T-helper 1 cell treated with Interleukin-12 subunit alpha and Interleukin-12 subunit beta and Interleukin-4 antibody, amounts not matched to agents 30 μg/mL and 1 μg/mL, for 36 hours (primary cell): Measurements from ENCODE around the gene PTPRN2.
"Not testable (repeated sequence)": the region's sequence is repeated elsewhere in the genome, so short reads cannot be mapped to it uniquely, and the experiment has no call there.

Source experiments
- H3K27ac Mint-ChIP-seq: one replicate; pipeline ENCODE4 v1.8.0; 2021; ENCODE audit warnings: mild to moderate bottlenecking, mixed read lengths
- H3K27me3 Mint-ChIP-seq: one replicate; pipeline ENCODE4 v1.8.0; 2021; ENCODE audit warnings: low read depth, mixed read lengths
- H3K36me3 Mint-ChIP-seq: one replicate; pipeline ENCODE4 v1.8.0; 2021; ENCODE audit warnings: low read depth, mixed read lengths
- H3K4me1 Mint-ChIP-seq: one replicate; pipeline ENCODE4 v1.8.0; 2021; ENCODE audit warnings: low read depth, mixed read lengths
- H3K4me3 Mint-ChIP-seq: one replicate; pipeline ENCODE4 v1.8.0; 2021; ENCODE audit warnings: mild to moderate bottlenecking, moderate library complexity, mixed read lengths
- H3K9me3 Mint-ChIP-seq: one replicate; pipeline ENCODE4 v1.8.0; 2021; ENCODE audit warnings: mixed read lengths

PTPRN2 gene

GRCh38 chr7:158518980-158519632 lies 68.5 kb downstream of the PTPRN2 start:
- H3K36me3 Mint-ChIP-seq = no peaks in the 10 kb centered on the region
- no peak overlapping the region for H3K27ac Mint-ChIP-seq
- H3K4me1 Mint-ChIP-seq = no peaks in the 10 kb centered on the region
- no peak overlapping the region for H3K4me3 Mint-ChIP-seq
- peaks cover 11% of the 10 kb centered on the region for H3K9me3 Mint-ChIP-seq
- H3K27me3 Mint-ChIP-seq = no peaks in the 10 kb centered on the region

DNA sequence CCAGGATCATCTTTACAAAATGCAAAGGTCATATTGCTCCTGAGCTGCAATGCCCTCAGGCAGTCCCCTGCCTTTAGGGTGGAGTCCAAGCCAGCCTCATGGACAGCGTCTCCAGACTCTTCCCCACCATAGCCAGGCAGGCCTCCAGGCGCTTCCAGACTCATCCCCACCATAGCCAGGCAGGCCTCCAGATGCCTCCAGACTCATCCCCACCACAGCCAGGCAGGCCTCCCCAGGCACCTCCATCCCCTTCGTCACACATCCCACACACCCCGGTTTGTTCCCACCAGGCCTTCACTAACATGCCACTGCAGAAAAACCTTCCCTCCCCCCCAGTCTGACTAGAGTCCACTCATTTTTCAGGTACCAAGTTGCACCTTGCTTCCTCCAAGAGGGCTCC lies 70.1 kb downstream of the PTPRN2 start:
- Mint-ChIP-seq H3K36me3 (no peaks in the 10 kb centered on the region), H3K9me3 (peaks cover 8% of the 10 kb centered on the region), H3K4me1 (no peaks in the 10 kb centered on the region), H3K4me3 (no peak overlapping the region), H3K27ac (no peak overlapping the region), H3K27me3 (no peaks in the 10 kb centered on the region)

DNA sequence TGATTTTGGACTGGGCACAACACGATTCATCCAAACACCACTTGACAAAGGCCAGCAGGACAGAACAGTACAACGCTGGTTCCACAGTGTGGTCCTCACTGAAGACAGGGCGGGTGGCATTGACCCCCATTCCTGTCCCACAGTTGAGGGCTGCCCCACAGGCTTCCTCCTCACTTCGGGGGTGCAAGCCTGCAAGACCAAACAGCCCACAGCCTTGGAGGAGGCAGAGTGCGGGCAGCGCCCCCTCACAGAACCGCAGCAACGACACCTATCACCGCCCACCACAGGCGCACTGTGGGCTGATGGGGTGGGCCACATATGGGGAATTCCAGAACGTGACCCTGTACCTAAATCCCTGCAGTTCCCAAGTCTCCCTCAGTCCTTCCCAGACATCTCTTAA lies 70.6 kb downstream of the PTPRN2 start:
- no peak overlapping the region for H3K4me3 Mint-ChIP-seq
- peaks cover 9% of the 10 kb centered on the region for H3K9me3 Mint-ChIP-seq
- H3K27ac Mint-ChIP-seq = no peak overlapping the region
- no peaks in the 10 kb centered on the region for H3K4me1 Mint-ChIP-seq
- no peaks in the 10 kb centered on the region for H3K27me3 Mint-ChIP-seq
- H3K36me3 Mint-ChIP-seq = no peaks in the 10 kb centered on the region

GRCh38 chr7:158516524-158516923 lies 71.1 kb downstream of the PTPRN2 start:
- Mint-ChIP-seq H3K9me3 (peaks cover 14% of the 10 kb centered on the region), H3K36me3 (no peaks in the 10 kb centered on the region), H3K27me3 (no peaks in the 10 kb centered on the region), H3K4me1 (no peaks in the 10 kb centered on the region), H3K27ac (no peak overlapping the region), H3K4me3 (no peak overlapping the region)

DNA sequence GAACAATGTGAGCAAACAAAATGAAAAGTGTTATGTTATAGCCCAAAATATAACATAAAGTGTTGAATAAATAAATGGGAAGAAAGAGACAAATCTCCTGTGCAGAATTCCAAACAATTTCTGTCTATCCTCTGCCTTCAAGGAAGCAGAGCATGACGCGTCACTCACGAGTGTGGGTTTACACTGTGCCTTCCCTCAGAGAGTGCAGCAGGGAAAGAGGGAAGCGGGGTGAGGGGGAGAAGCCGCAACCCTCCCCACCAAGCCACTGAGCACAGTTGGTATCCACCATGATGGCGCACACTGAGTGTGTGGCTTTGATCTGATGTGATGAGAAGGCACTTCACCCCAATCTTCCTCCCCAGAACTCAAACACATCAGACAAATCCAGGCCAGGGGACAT lies 74.8 kb downstream of the PTPRN2 start:
- Mint-ChIP-seq H3K4me3 (no peak overlapping the region), H3K9me3 (peaks cover 24% of the 10 kb centered on the region), H3K36me3 (no peaks in the 10 kb centered on the region), H3K27me3 (no peaks in the 10 kb centered on the region), H3K4me1 (no peaks in the 10 kb centered on the region), H3K27ac (no peak overlapping the region)

GRCh38 chr7:158512042-158512441 lies 75.6 kb downstream of the PTPRN2 start:
- no peak overlapping the region for H3K27ac Mint-ChIP-seq
- no peaks in the 10 kb centered on the region for H3K36me3 Mint-ChIP-seq
- H3K9me3 Mint-ChIP-seq = peaks cover 28% of the 10 kb centered on the region
- H3K4me3 Mint-ChIP-seq = no peak overlapping the region
- no peaks in the 10 kb centered on the region for H3K4me1 Mint-ChIP-seq
- H3K27me3 Mint-ChIP-seq = no peaks in the 10 kb centered on the region

GRCh38 chr7:158508802-158509385 lies 78.7 kb downstream of the PTPRN2 start:
- Mint-ChIP-seq H3K4me3 (no peak overlapping the region), H3K27me3 (no peaks in the 10 kb centered on the region), H3K27ac (no peak overlapping the region), H3K36me3 (no peaks in the 10 kb centered on the region), H3K9me3 (peaks cover 31% of the 10 kb centered on the region), H3K4me1 (no peaks in the 10 kb centered on the region)

- not testable (repeated sequence) for H3K27ac Mint-ChIP-seq, H3K4me3 Mint-ChIP-seq, H3K27me3 Mint-ChIP-seq, H3K4me1 Mint-ChIP-seq, H3K36me3 Mint-ChIP-seq
- peaks cover 31% of the 10 kb centered on the region for H3K9me3 Mint-ChIP-seq
These were observed 79.3 kb downstream of the PTPRN2 start for GRCh38 chr7:158508321-158508720.

DNA sequence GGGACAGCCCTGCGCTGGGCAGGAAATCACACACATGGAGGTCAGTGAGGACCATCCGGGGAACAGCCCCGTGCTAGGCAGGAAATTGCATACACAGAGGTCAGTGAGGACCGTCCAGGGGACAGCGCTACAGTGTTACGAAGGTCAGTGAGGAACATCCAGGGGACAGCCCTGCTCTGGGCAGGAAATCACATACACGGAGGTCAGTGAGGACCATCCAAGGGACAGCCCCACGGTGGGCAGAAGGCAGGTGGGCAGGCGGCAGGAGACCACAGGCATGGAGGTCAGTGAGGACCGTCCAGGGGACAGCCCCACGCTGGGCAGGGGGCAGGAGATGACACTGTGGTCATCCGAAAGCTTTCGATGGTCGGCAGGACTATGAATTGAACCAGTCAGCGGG lies 79.7 kb downstream of the PTPRN2 start:
- Mint-ChIP-seq H3K36me3 (no peaks in the 10 kb centered on the region), H3K9me3 (peaks cover 31% of the 10 kb centered on the region), H3K27ac (no peak overlapping the region), H3K4me3 (no peak overlapping the region), H3K27me3 (no peaks in the 10 kb centered on the region), H3K4me1 (no peaks in the 10 kb centered on the region)

DNA sequence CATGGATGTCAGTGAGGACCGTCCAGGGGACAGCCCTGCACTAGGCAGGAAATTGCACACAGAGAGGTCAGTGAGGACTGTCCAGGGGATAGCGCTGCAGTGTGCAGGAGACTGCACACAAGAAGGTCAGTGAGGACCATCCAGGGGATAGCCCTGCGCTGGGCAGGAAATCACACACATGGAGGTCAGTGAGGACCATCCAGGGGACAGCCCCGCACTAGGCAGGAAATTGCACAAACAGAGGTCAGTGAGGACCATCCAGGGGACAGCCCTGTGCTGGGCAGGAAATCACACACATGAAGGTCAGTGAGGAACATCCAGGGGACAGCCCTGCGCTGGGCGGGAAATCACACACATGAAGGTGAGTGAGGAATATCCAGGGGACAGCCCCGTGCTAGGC lies 80.4 kb downstream of the PTPRN2 start:
- not testable (repeated sequence) for H3K4me1 Mint-ChIP-seq, H3K4me3 Mint-ChIP-seq, H3K36me3 Mint-ChIP-seq, H3K27ac Mint-ChIP-seq, H3K27me3 Mint-ChIP-seq
- peaks cover 27% of the 10 kb centered on the region for H3K9me3 Mint-ChIP-seq

DNA sequence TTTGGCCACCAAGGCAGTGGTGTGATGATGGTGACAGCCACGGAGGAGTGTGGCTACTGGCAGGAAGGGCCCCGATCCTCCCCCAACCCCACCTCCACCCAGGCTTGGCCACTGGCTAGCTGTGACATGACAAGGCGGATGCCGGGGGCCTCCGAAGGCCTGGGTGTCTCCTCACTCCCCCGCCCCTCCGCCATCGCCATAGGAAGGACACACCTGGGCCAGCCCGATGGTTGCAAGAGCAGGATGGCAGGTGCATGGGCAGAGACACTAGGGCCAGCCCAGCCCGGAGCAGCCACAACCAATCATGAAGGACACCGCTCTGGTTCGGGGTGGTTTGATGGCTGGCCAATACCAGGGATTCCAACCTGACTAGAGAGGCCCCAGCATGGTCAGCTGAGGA lies 81.0 kb downstream of the PTPRN2 start:
- Mint-ChIP-seq H3K27me3 (no peaks in the 10 kb centered on the region), H3K4me1 (no peaks in the 10 kb centered on the region), H3K27ac (no peak overlapping the region), H3K4me3 (no peak overlapping the region), H3K9me3 (peaks cover 21% of the 10 kb centered on the region), H3K36me3 (no peaks in the 10 kb centered on the region)

- H3K4me1 Mint-ChIP-seq = no peaks in the 10 kb centered on the region
- H3K27me3 Mint-ChIP-seq = no peaks in the 10 kb centered on the region
- no peak overlapping the region for H3K4me3 Mint-ChIP-seq
- H3K36me3 Mint-ChIP-seq = no peaks in the 10 kb centered on the region
- no peak overlapping the region for H3K27ac Mint-ChIP-seq
- H3K9me3 Mint-ChIP-seq = peaks cover 15% of the 10 kb centered on the region
These were observed 81.9 kb downstream of the PTPRN2 start for GRCh38 chr7:158505683-158506082.

DNA sequence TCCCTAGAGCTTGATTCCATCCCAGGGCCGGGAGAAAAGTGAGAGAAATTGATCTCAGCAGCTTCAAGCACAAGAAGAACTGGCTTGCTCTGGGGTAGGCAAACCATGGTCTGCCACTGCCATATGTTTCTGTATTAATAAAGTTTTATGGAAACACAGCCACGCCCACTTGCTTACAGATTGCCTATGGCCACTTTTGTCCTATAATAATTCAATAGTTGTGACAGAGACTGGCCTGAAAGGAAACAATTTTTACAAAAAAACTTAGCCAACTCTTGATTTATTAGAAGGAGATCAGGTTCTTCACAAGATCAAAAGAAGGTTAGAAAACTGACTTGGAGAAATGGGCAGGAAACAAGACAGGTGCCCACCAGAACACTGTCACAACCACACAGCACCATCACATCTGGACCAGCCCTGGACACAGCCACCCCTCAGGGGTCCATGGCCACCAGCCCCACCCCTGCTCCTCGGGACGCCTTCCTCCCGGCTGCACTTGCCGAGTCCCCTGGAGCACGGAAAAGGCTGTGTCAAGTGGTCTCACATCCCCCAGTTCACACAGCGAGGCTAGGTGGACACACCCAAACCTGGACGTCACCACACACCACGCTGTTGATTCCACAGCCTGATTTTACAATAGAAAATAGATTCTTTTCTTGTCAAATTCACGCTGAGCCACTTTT lies 85.4 kb downstream of the PTPRN2 start:
- no peaks in the 10 kb centered on the region for H3K4me1 Mint-ChIP-seq
- no peaks in the 10 kb centered on the region for H3K27me3 Mint-ChIP-seq
- H3K36me3 Mint-ChIP-seq = no peaks in the 10 kb centered on the region
- peaks cover 8% of the 10 kb centered on the region for H3K9me3 Mint-ChIP-seq
- no peak overlapping the region for H3K27ac Mint-ChIP-seq
- H3K4me3 Mint-ChIP-seq = no peak overlapping the region

DNA sequence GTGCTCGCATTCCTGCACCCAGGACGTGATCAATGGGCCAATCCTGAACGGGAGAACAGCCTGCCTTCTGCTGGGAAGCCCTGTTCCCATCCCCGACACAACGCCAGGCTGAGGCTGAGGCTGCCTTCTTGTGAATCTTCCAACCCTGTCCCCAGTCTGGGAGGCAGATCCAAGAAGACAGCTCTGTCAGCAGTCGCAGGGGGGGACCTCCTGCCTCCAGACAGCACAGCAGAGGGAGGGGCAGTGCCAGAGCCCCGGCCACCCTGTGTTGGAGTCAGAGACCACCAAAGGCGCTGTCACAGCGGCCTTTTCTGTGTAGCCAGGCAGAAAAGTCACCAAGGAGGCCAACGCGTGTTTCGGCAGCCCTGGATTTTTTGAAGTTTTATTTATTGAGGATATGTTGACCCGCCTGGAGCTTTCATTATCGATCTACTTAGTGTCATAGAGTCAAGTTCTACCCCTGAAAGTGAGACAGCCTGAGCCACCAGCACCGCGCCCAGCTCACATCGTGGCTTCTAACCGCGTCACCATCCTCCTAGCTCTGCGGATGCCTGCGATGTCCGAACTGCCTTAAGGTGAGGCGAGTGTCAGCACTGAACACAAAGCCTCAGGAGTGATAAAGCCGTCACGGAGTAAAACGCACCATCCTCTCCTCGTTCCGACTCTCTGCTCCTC lies 86.1 kb downstream of the PTPRN2 start:
- no peak overlapping the region for H3K27ac Mint-ChIP-seq
- H3K36me3 Mint-ChIP-seq = no peaks in the 10 kb centered on the region
- no peaks in the 10 kb centered on the region for H3K4me1 Mint-ChIP-seq
- H3K4me3 Mint-ChIP-seq = no peak overlapping the region
- H3K27me3 Mint-ChIP-seq = no peaks in the 10 kb centered on the region
- H3K9me3 Mint-ChIP-seq = peaks cover under 1% of the 10 kb centered on the region

- H3K36me3 Mint-ChIP-seq = no peaks in the 10 kb centered on the region
- no peak overlapping the region for H3K4me3 Mint-ChIP-seq
- H3K4me1 Mint-ChIP-seq = no peaks in the 10 kb centered on the region
- H3K27ac Mint-ChIP-seq = no peak overlapping the region
- no peaks in the 10 kb centered on the region for H3K27me3 Mint-ChIP-seq
- no peaks in the 10 kb centered on the region for H3K9me3 Mint-ChIP-seq
These were observed 87.0 kb downstream of the PTPRN2 start for GRCh38 chr7:158500651-158501052.
